ENCODE measurements around the gene SYNE1.

Gene SYNE1

GRCh38 chr6:152263582-152263981, 373.6 kb downstream of the SYNE1 start:
- TF ChIP-seq, protein P1, sequence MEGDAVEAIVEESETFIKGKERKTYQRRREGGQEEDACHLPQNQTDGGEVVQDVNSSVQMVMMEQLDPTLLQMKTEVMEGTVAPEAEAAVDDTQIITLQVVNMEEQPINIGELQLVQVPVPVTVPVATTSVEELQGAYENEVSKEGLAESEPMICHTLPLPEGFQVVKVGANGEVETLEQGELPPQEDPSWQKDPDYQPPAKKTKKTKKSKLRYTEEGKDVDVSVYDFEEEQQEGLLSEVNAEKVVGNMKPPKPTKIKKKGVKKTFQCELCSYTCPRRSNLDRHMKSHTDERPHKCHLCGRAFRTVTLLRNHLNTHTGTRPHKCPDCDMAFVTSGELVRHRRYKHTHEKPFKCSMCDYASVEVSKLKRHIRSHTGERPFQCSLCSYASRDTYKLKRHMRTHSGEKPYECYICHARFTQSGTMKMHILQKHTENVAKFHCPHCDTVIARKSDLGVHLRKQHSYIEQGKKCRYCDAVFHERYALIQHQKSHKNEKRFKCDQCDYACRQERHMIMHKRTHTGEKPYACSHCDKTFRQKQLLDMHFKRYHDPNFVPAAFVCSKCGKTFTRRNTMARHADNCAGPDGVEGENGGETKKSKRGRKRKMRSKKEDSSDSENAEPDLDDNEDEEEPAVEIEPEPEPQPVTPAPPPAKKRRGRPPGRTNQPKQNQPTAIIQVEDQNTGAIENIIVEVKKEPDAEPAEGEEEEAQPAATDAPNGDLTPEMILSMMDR (conservative IDR thresholded peaks at IDR 0.05; ENCODE audit: low read depth, low read length) = no peak
- no peak overlapping the region for H3K4me3 ChIP-seq (ENCODE audit: low read depth, low read length)
- no peak for DNase-seq (ENCODE audit: low read depth)

DNA sequence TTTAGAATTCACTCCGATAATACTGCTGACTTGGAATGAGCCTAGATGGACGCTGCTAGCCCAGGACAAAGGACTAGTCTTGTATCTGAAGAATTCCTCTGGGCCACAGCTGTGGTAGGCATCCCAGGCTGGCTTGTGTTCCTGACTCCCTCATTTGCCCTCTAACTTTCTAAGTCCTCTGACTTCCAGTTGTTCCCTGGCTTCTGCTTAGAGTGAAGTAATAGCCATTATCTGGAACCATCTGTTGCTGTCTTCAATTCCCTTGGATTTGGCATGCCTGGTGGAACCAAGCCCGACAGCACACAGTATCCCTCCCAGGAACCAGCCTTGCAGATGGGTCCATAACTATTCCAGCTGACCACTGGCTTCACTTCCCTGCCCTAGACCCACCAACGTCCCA, 376.0 kb downstream of the SYNE1 start:
- no peak overlapping the region for H3K4me3 ChIP-seq (ENCODE audit: low read depth, low read length)
- TF ChIP-seq, protein P1 (conservative IDR thresholded peaks at IDR 0.05; ENCODE audit: low read depth, low read length) = no peak
- no peak for DNase-seq (ENCODE audit: low read depth)

- TF ChIP-seq, protein P1 (conservative IDR thresholded peaks at IDR 0.05; ENCODE audit: low read depth, low read length) = no peak
- no peak overlapping the region for H3K4me3 ChIP-seq (ENCODE audit: low read depth, low read length)
- no peak for DNase-seq (ENCODE audit: low read depth)
Observed at GRCh38 chr6:152259234-152259633, 377.9 kb downstream of the SYNE1 start.

GRCh38 chr6:152257581-152257980, 379.6 kb downstream of the SYNE1 start:
- TF ChIP-seq, protein P1 (conservative IDR thresholded peaks at IDR 0.05; ENCODE audit: low read depth, low read length) = no peak
- no peak for DNase-seq (ENCODE audit: low read depth)
- no peak overlapping the region for H3K4me3 ChIP-seq (ENCODE audit: low read depth, low read length)

DNA sequence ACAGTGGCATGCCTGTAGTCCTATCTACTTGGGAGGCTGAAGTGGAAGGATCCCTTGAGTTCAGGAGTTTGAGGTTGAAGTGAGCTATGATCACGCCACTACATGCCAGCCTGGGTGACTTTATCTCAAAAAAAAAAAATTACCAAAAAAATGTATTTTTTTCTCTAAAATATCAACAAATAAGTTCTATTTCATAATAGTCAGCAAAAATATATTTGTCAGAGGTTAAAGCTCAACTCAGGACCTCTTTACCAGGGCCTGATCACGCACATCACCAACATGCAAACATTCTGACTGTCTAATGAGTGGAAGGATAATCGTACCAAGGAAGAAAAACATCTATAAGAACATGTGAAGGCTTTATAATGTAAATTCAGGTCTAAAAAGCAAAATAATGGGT, 387.0 kb downstream of the SYNE1 start:
- DNase-seq (ENCODE audit: low read depth) = no peak

GRCh38 chr6:152248980-152249379, 388.2 kb downstream of the SYNE1 start:
- DNase-seq (ENCODE audit: low read depth) = no peak
- TF ChIP-seq, protein P1 (conservative IDR thresholded peaks at IDR 0.05; ENCODE audit: low read depth, low read length) = no peak
- H3K4me3 ChIP-seq (ENCODE audit: low read depth, low read length) = no peak overlapping the region

More for the DNA sequence above, 387.0 kb downstream of the SYNE1 start:
- H3K4me3 ChIP-seq (ENCODE audit: low read depth, low read length) = no peak overlapping the region
- TF ChIP-seq, protein P1 (conservative IDR thresholded peaks at IDR 0.05; ENCODE audit: low read depth, low read length) = no peak

DNA sequence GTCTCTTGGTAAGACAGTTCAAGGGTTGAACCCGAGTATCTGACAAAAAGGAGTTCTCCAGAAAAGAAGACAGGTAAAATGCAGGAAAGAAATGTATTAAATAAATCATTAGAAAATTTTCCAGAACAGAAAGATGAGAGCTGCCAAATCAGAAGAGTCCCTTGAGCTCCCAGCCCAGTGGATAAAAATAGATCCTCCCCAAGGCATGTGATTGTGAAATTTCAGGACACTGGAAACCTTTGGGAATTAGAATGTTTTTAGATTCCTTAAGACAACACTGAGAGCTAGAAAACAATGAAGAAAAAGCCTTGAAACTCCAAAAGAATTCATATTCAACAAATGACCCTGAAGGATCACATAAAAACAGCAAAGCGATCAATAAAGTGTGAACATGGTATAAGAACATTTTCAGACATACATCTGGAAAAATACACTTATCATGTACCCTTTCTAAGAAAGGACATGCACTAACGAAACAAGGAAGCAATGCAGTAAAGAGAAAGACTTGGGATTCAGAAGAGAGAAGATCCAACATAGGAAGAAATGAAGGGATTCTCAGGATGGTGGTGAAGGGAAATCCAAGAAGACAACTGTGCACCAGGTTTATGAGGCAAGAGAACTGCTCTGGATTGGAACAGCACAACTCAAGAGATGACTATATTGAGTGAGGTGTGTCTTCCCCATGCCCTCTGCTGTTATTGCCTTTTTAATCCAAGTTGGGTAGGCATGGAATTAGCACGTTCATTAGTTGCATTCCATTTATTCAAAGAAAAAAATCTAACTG, 390.4 kb downstream of the SYNE1 start:
- TF ChIP-seq, protein P1 (conservative IDR thresholded peaks at IDR 0.05; ENCODE audit: low read depth, low read length) = no peak
- no peak overlapping the region for H3K4me3 ChIP-seq (ENCODE audit: low read depth, low read length)
- DNase-seq (ENCODE audit: low read depth) = peak; percentile 43

Data from choroid plexus epithelial cell (primary cell).